DOHH2 (cell line): ENCODE data around the gene EGFL8.

ENCODE experiments used
- H3F3A ChIP-seq: fragments of 200-600 bp; sonication (generic), shearing (Covaris generic); 2 replicates; pipeline ENCODE4 v1.6.0; 2016; ENCODE audit warnings: antibody characterized with exemption, mild to moderate bottlenecking; ENCODE audit not compliant: control insufficient read depth, insufficient read depth
- H3K27ac ChIP-seq: fragments of 200-600 bp; sonication (generic); 2 replicates; pipeline ENCODE4 v1.5.1; 2014; ENCODE audit warnings: low read depth, mild to moderate bottlenecking, low read length, moderate library complexity
- H3K27me3 ChIP-seq: fragments of 200-600 bp; sonication (generic); 2 replicates; pipeline ENCODE4 v1.6.1; 2014; ENCODE audit warnings: mild to moderate bottlenecking, low read length, mixed read lengths; ENCODE audit not compliant: control insufficient read depth
- H3K36me3 ChIP-seq: fragments of 200-600 bp; sonication (generic); 2 replicates; pipeline ENCODE4 v1.6.1; 2014; ENCODE audit warnings: mild to moderate bottlenecking, low read length, moderate library complexity, mixed read lengths; ENCODE audit not compliant: control insufficient read depth
- H3K4me1 ChIP-seq: fragments of 200-600 bp; sonication (generic); 2 replicates; pipeline ENCODE4 v1.6.1; 2014; ENCODE audit warnings: mild to moderate bottlenecking, low read length, mixed read lengths; ENCODE audit not compliant: control insufficient read depth
- H3K4me2 ChIP-seq: fragments of 200-600 bp; sonication (generic); 2 replicates; pipeline ENCODE4 v1.6.0; 2014; ENCODE audit warnings: mild to moderate bottlenecking, low read length, moderate library complexity
- H3K4me3 ChIP-seq: fragments of 200-600 bp; sonication (generic); 2 replicates; pipeline ENCODE4 v1.5.1; 2014; ENCODE audit warnings: mild to moderate bottlenecking, low read length, mixed read lengths
- H3K79me2 ChIP-seq: fragments of 200-600 bp; sonication (generic); 2 replicates; pipeline ENCODE4 v1.6.1; 2014; ENCODE audit warnings: mild to moderate bottlenecking, low read length, mixed read lengths; ENCODE audit not compliant: control insufficient read depth
- H3K9me2 ChIP-seq: fragments of 200-600 bp; sonication (generic); replicated peaks from 2 replicates; pipeline ENCODE4 v1.6.1; 2014; ENCODE audit warnings: mild to moderate bottlenecking, low read length, mixed read lengths; ENCODE audit not compliant: control insufficient read depth
- H3K9me3 ChIP-seq: fragments of 200-600 bp; sonication (generic); 2 replicates; pipeline ENCODE4 v1.6.1; 2014; ENCODE audit warnings: antibody characterized with exemption, low read length, mixed read lengths; ENCODE audit not compliant: control insufficient read depth, insufficient read depth
- H4K20me1 ChIP-seq: fragments of 200-600 bp; sonication (generic); 2 replicates; pipeline ENCODE4 v1.6.0; 2014; ENCODE audit warnings: low read depth, mild to moderate bottlenecking, antibody characterized with exemption, low read length, moderate library complexity; ENCODE audit not compliant: control insufficient read depth, insufficient read depth
- CTCF ChIP-seq: fragments of 200-600 bp; sonication (generic); IDR thresholded peaks from one replicate; pipeline ENCODE4 v1.5.1; 2014; ENCODE audit warnings: antibody characterized with exemption, mild to moderate bottlenecking, low read depth, low read length; ENCODE audit not compliant: poor library complexity, severe bottlenecking
- EZH2phosphoT487 ChIP-seq: fragments of 200-600 bp; sonication (generic); IDR thresholded peaks from 2 replicates; pipeline ENCODE4 v1.6.1; 2017; ENCODE audit warnings: borderline replicate concordance, mild to moderate bottlenecking, antibody characterized with exemption, low read length, moderate library complexity, mixed read lengths

EGFL8 gene

DNA sequence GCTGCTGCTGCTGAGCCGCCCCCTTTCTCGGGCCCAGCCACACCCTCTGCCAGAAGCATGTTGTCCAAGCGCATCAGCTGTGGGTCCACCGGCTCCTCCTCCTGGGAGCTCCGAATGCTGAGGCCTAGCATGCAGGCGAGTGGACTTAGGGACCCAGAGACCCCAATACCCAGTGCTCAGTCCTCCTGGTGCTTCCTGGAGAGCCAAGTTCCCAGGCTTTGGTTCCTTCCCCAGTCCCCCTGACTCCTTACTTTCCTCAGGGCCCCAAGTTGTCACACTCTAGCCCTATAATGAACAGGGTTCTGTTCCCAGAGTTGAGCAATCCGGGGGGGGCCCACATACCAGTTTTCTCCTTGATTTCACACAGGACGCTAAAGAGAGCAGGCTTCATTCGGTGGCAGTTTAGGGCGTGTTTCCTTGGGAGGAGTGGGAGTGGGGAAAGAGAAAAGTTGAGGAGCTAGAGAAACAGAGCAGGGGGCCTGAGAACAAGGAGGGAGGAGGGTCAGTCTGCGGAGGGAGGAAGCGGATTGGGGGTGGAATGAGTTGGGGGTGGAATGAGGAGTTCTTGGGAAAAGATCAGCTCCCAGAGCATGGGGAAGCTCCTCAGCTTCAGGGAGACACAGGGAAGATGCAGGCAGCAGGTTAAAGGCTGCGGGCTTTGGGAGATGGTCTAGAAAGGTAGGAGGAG, 24.1 kb downstream of the EGFL8 start:
- Histone ChIP-seq H3K4me1 (peaks cover 62% of the 10 kb centered on the region), H3K9me3 (no peaks in the 10 kb centered on the region), H3K79me2 (peaks cover 52% of the 10 kb centered on the region), H3K4me2 (peak overlapping the region; percentile 100), H3F3A (peaks cover 12% of the 10 kb centered on the region), H3K9me2 (no peaks in the 10 kb centered on the region), H4K20me1 (no peaks in the 10 kb centered on the region), H3K36me3 (peaks cover 59% of the 10 kb centered on the region), H3K27me3 (no peaks in the 10 kb centered on the region), H3K27ac (peak overlapping the region; percentile 90), H3K4me3 (peak overlapping the region; percentile 83)
- TF ChIP-seq CTCF (no peak), EZH2phosphoT487 (no peak)

GRCh38 chr6:32189069-32189741, 24.8 kb downstream of the EGFL8 start:
- Histone ChIP-seq H3K27me3 (no peaks in the 10 kb centered on the region), H3F3A (peaks cover 18% of the 10 kb centered on the region), H3K27ac (peak overlapping the region; percentile 90), H3K4me1 (peaks cover 69% of the 10 kb centered on the region), H3K4me2 (peak overlapping the region; percentile 100), H3K4me3 (peak overlapping the region; percentile 83), H3K9me2 (no peaks in the 10 kb centered on the region), H3K36me3 (peaks cover 52% of the 10 kb centered on the region), H3K79me2 (peaks cover 54% of the 10 kb centered on the region), H3K9me3 (no peaks in the 10 kb centered on the region), H4K20me1 (no peaks in the 10 kb centered on the region)
- TF ChIP-seq CTCF (no peak), EZH2phosphoT487 (no peak)

- H3K9me3 ChIP-seq, result no peaks in the 10 kb centered on the region
- peaks cover 18% of the 10 kb centered on the region for H3F3A ChIP-seq
- peaks cover 54% of the 10 kb centered on the region for H3K79me2 ChIP-seq
- no peaks in the 10 kb centered on the region for H3K27me3 ChIP-seq
- peak overlapping the region; percentile 90 for H3K27ac ChIP-seq
- peak overlapping the region; percentile 83 for H3K4me3 ChIP-seq
- peak overlapping the region; percentile 100 for H3K4me2 ChIP-seq
- H3K4me1 ChIP-seq, result peaks cover 74% of the 10 kb centered on the region
- H4K20me1 ChIP-seq, result no peaks in the 10 kb centered on the region
- H3K36me3 ChIP-seq, result peaks cover 50% of the 10 kb centered on the region
- no peaks in the 10 kb centered on the region for H3K9me2 ChIP-seq
- TF ChIP-seq CTCF (no peak), EZH2phosphoT487 (no peak)
These were observed 25.3 kb downstream of the EGFL8 start for GRCh38 chr6:32189742-32190053.
